MM.1S (cell line): Measurements from ENCODE around the gene OR4S1.
"Not testable (repeated sequence)": the region's sequence is repeated elsewhere in the genome, so short reads cannot be mapped to it uniquely, and the experiment has no call there.

Source experiments
- CTCF ChIP-seq: fragments of 300-600 bp; sonication (generic); IDR thresholded peaks from 2 replicates; pipeline ENCODE4 v1.5.1; 2016; ENCODE audit warnings: antibody characterized with exemption, low read length, mixed read lengths
- EZH2phosphoT487 ChIP-seq: fragments of 300-600 bp; sonication (generic); IDR thresholded peaks from 2 replicates; pipeline ENCODE4 v1.6.1; 2018; ENCODE audit warnings: antibody characterized with exemption, low read length

GRCh38 chr11:48324620-48325019 lies 18.6 kb downstream of the OR4S1 start, which contains the start of gene OR4C3:
- TF ChIP-seq CTCF, EZH2phosphoT487: not testable (repeated sequence)
